B cell (primary cell): ENCODE data around the gene OTOP3. TPM values are rescaled to one million over a fixed set of nuclear protein-coding genes. Genes with fewer than 3 reads are reported as not detected.

Source experiments
- ATAC-seq: fragments of 200-7000 bp; cut with Tn5 transposase; one replicate; pipeline ENCODE4 v1.10.0; 2021; ENCODE audit warnings: low read depth, mild to moderate bottlenecking, moderate number of reproducible peaks, moderate library complexity
- CTCF ChIA-PET: fragments of 350-600 bp; sonication (Branson Sonifier 250); formaldehyde crosslinking; loops from one replicate; lab custom pipeline; 2021; ENCODE audit warnings: antibody characterized with exemption, inconsistent platforms; lab: Charles Lee
- POLR2A ChIA-PET: fragments of 350-600 bp; sonication (Branson Sonifier 250); formaldehyde crosslinking; loops from one replicate; lab custom pipeline; 2021; ENCODE audit warnings: antibody characterized with exemption; lab: Charles Lee
- DNase-seq: peaks from one replicate; pipeline ENCODE4 v3.0.0; 2013
- H2AFZ ChIP-seq: 2 replicates; pipeline ENCODE4 v1.6.1; 2012; ENCODE audit warnings: mild to moderate bottlenecking, low read depth, low read length; ENCODE audit not compliant: insufficient read depth, poor library complexity, severe bottlenecking
- H3K27ac ChIP-seq, 2 donors: 1 replicate in 1 of 2; 2 replicates in 1 of 2; pipeline ENCODE4 v1.5.1; 2012 to 2013; ENCODE audit warnings: low read length in 2 of 2, mild to moderate bottlenecking in 2 of 2, moderate library complexity in 1 of 2
- H3K27me3 ChIP-seq, 4 experiments: fragments of 200-600 bp in 1 of 4; sonication (generic) in 1 of 4; replicated peaks in 1 of 4; 1 replicate in 2 of 4; 2 replicates in 2 of 4; pipeline versions ENCODE4 v1.6.1 to v1.7.0; 2013 to 2016; ENCODE audit warnings: low read length in 3 of 4, mild to moderate bottlenecking in 2 of 4, mixed read lengths in 1 of 4, moderate library complexity in 1 of 4; ENCODE audit not compliant: insufficient read depth in 4 of 4, control insufficient read depth in 3 of 4; ENCODE audit errors: control extremely low read depth in 1 of 4
- H3K36me3 ChIP-seq, 2 experiments: replicated peaks in 1 of 2; 1 replicate in 1 of 2; 2 replicates in 1 of 2; pipeline versions ENCODE4 v1.6.1 to v1.7.1; 2013; ENCODE audit warnings: low read length in 1 of 2; ENCODE audit not compliant: insufficient read depth in 2 of 2, control insufficient read depth in 1 of 2; ENCODE audit errors: control extremely low read depth in 1 of 2, extremely low read depth in 1 of 2
- H3K4me1 ChIP-seq, 2 donors: fragments of 200-600 bp in 1 of 2; sonication (generic) in 1 of 2; 1 replicate in 1 of 2; 2 replicates in 1 of 2; pipeline versions ENCODE4 v1.5.1 to v1.6.1; 2013 to 2017; ENCODE audit warnings: low read length in 2 of 2; ENCODE audit not compliant: control insufficient read depth in 2 of 2, insufficient read depth in 2 of 2
- H3K4me2 ChIP-seq: replicated peaks from 2 replicates; pipeline ENCODE3; 2012; ENCODE audit warnings: mild to moderate bottlenecking, low read depth, low read length; ENCODE audit not compliant: poor library complexity, severe bottlenecking
- H3K4me3 ChIP-seq, 5 experiments: fragments of 200-600 bp in 1 of 5; sonication (generic) in 1 of 5; 1 replicate in 3 of 5; 2 replicates in 2 of 5; pipeline versions ENCODE4 v1.5.1 to v1.7.0; 2011 to 2016; ENCODE audit warnings: low read length in 4 of 5, mild to moderate bottlenecking in 4 of 5, low read depth in 2 of 5, control low read depth in 1 of 5, moderate library complexity in 1 of 5; ENCODE audit not compliant: insufficient read depth in 1 of 5; ENCODE audit errors: control extremely low read depth in 1 of 5, extremely low read depth in 1 of 5
- H3K79me2 ChIP-seq: fragments of 200-600 bp; sonication (generic); one replicate; pipeline ENCODE4 v1.6.0; 2016; ENCODE audit warnings: low read length; ENCODE audit not compliant: control insufficient read depth, insufficient read depth
- H3K9ac ChIP-seq: fragments of 200-600 bp; sonication (generic); 2 replicates; pipeline ENCODE4 v1.6.1; 2017; ENCODE audit warnings: mild to moderate bottlenecking, low read length, moderate library complexity
- H3K9me3 ChIP-seq, 3 donors: one replicate each; pipeline versions ENCODE4 v1.6.1 to v1.7.1; 2013; ENCODE audit warnings: low read length in 2 of 3; ENCODE audit not compliant: control insufficient read depth in 2 of 3, insufficient read depth in 1 of 3; ENCODE audit errors: control extremely low read depth in 1 of 3
- H4K20me1 ChIP-seq: 2 replicates; pipeline ENCODE4 v1.6.0; 2012; ENCODE audit warnings: mild to moderate bottlenecking, low read length; ENCODE audit not compliant: insufficient read depth, control insufficient read depth, poor library complexity, severe bottlenecking
- H3K27ac Mint-ChIP-seq: one replicate; pipeline ENCODE4 v1.8.0; 2021; ENCODE audit warnings: mixed read lengths
- H3K27me3 Mint-ChIP-seq: one replicate; pipeline ENCODE4 v1.8.0; 2021; ENCODE audit warnings: mixed read lengths
- H3K4me1 Mint-ChIP-seq: one replicate; pipeline ENCODE4 v1.8.0; 2021; ENCODE audit warnings: mixed read lengths
- H3K4me3 Mint-ChIP-seq: one replicate; pipeline ENCODE4 v1.8.0; 2021; ENCODE audit warnings: mixed read lengths
- H3K9me3 Mint-ChIP-seq: one replicate; pipeline ENCODE4 v1.8.0; 2022; ENCODE audit warnings: mixed read lengths; ENCODE audit not compliant: insufficient read depth
- CTCF ChIP-seq: fragments of 200-600 bp; IDR thresholded peaks from one replicate; pipeline ENCODE4 v1.8.0; 2022; ENCODE audit warnings: antibody characterized with exemption, mild to moderate bottlenecking
- EZH2 ChIP-seq: IDR thresholded peaks from 2 replicates; pipeline ENCODE4 v1.6.1; 2012; ENCODE audit warnings: borderline replicate concordance, low read depth, mild to moderate bottlenecking, moderate library complexity, low read length; ENCODE audit not compliant: insufficient read depth, poor library complexity, severe bottlenecking
- WGBS: methylation state at CpG from one replicate; pipeline ENCODE4 v1.1.5; 2013; ENCODE audit warnings: missing lambda C conversion rate; ENCODE audit not compliant: insufficient coverage; 5-methylcytosine and 5-hydroxymethylcytosine counted together
- intact Hi-C: fragments of 100-400 bp; cut with micrococcal nuclease; formaldehyde crosslinking; loops from one replicate; pipeline ENCODE4 v1.10.0; 2022
- polyA plus RNA-seq: library from polyadenylated mRNA; depleted of rRNA; stranded (reverse); fragments of >200 nt; gene quantifications from 2 replicates; pipeline ENCODE4 v1.2.3, GENCODE V29; 2012
- total RNA-seq, 2 donors: library from RNA; stranded (reverse); fragments of 120-200 nt in 1 of 2; gene quantifications; 1 replicate in 1 of 2; 2 replicates in 1 of 2; pipeline versions ENCODE4 v1.2.3 to v1.2.4, GENCODE V29; 2013 to 2022

OTOP3 gene
- total and polyA plus RNA-seq, 2 donors (not counting 1 experiment from before 2014, with no cell fraction given) = not detected

GRCh38 chr17:74964246-74964761 lies 28.6 kb downstream of the OTOP3 start:
- Mint-ChIP-seq H3K4me3 (no peak overlapping the region), H3K27me3 (peaks cover 7% of the 10 kb centered on the region), H3K27ac (no peak overlapping the region), H3K9me3 (no peaks in the 10 kb centered on the region), H3K4me1 (peaks cover 7% of the 10 kb centered on the region)
- no peak overlapping the region for H3K4me2 ChIP-seq
- H3K9ac ChIP-seq = no peak overlapping the region
- no peaks in the 10 kb centered on the region for H3K79me2 ChIP-seq
- H3K27me3 ChIP-seq = peaks cover 0 to 3% (median 0%) of the 10 kb centered on the region in 4 experiments
- intact Hi-C loops = no loop called here
- no peak for ATAC-seq
- H3K9me3 ChIP-seq = no peaks in the 10 kb centered on the region
- peaks cover 2 to 11% of the 10 kb centered on the region in 2 donors for H3K4me1 ChIP-seq
- WGBS = 97% methylated on average over 12 of the region's 12 CpGs
- ChIA-PET CTCF (interaction anchor here (0.6 to 4.9 kb wide), 4 partner anchors 24 to 522 kb away, joined by 3 to 74 read pairs (median 30); partner anchors contain the start of genes ARMC7 and MRPL58), POLR2A (interaction anchor here (0.9 kb wide), 1 partner anchor 9 kb away, joined by 3 read pairs; no protein-coding TSS in a partner anchor)
- no peaks in the 10 kb centered on the region for H4K20me1 ChIP-seq
- TF ChIP-seq CTCF (no peak), EZH2 (no peak)
- H3K27ac ChIP-seq = no peak overlapping the region
- H2AFZ ChIP-seq = no peak overlapping the region
- no peaks in the 10 kb centered on the region for H3K36me3 ChIP-seq
- DNase-seq = no peak
- H3K4me3 ChIP-seq = no peak overlapping the region

- intact Hi-C loops = no loop called here
- H3K27me3 Mint-ChIP-seq = peaks cover 7% of the 10 kb centered on the region
- CTCF ChIA-PET = interaction anchor here (4.9 kb wide), 1 partner anchor 148 kb away, joined by 74 read pairs; the partner anchor contains the start of gene ARMC7
- H3K4me1 Mint-ChIP-seq = peaks cover 7% of the 10 kb centered on the region
- Histone ChIP-seq H3K4me1 (peaks cover 2 to 11% of the 10 kb centered on the region in 2 donors), H3K36me3 (no peaks in the 10 kb centered on the region), H3K4me3 (no peak overlapping the region), H3K9ac (no peak overlapping the region), H4K20me1 (no peaks in the 10 kb centered on the region), H3K27me3 (no peaks in the 10 kb centered on the region), H3K27ac (no peak overlapping the region), H2AFZ (no peak overlapping the region), H3K4me2 (no peak overlapping the region), H3K79me2 (no peaks in the 10 kb centered on the region), H3K9me3 (no peaks in the 10 kb centered on the region)
- ATAC-seq = no peak
- TF ChIP-seq EZH2 = no peak
- TF ChIP-seq CTCF = no peak
- WGBS = 81% methylated on average over 13 of the region's 14 CpGs
- no peaks in the 10 kb centered on the region for H3K9me3 Mint-ChIP-seq
- no peak overlapping the region for H3K4me3 Mint-ChIP-seq
- DNase-seq = no peak
- POLR2A ChIA-PET = no interaction called here
- H3K27ac Mint-ChIP-seq = no peak overlapping the region
These were observed 29.4 kb downstream of the OTOP3 start for GRCh38 chr17:74964988-74965622.
